MCF 10A (cell line): ENCODE results near the gene SLC6A11. TPM values are rescaled to one million over a fixed set of nuclear protein-coding genes. Genes with fewer than 3 reads are reported as not detected.

Experiments
- BruUV-seq: library from RNA; stranded (reverse); fragments of 400-500 nt; replicated peaks from 2 replicates; lab custom pipeline; 2021; lab: Mats Ljungman, UMichigan
- CTCF ChIA-PET: fragments of 300-600 bp; sonication (Branson Sonifier 250); formaldehyde crosslinking; extraction: SDS; loops from one replicate; lab custom pipeline; 2021; ENCODE audit warnings: antibody characterized with exemption, inconsistent platforms; lab: Yijun Ruan, JAX
- POLR2A ChIA-PET: fragments of 300-600, 350-650 bp; sonication (Branson Sonifier 250); formaldehyde crosslinking; extraction: SDS; loops from one replicate; lab custom pipeline; 2020; ENCODE audit warnings: antibody characterized with exemption, inconsistent platforms; lab: Yijun Ruan, JAX
- DNase-seq: peaks from one replicate; pipeline ENCODE4 v3.0.0-alpha.2; 2018; ENCODE audit not compliant: unreplicated experiment
- H3K27ac Mint-ChIP-seq: one replicate; pipeline ENCODE4 v1.8.0; 2022; ENCODE audit warnings: mild to moderate bottlenecking, low read depth, mixed read lengths; ENCODE audit not compliant: unreplicated experiment
- H3K27me3 Mint-ChIP-seq: one replicate; pipeline ENCODE4 v1.8.0; 2022; ENCODE audit warnings: mixed read lengths; ENCODE audit not compliant: insufficient read depth, unreplicated experiment
- H3K36me3 Mint-ChIP-seq: one replicate; pipeline ENCODE4 v1.8.0; 2022; ENCODE audit warnings: mild to moderate bottlenecking, moderate library complexity, mixed read lengths; ENCODE audit not compliant: insufficient read depth, unreplicated experiment
- H3K4me1 Mint-ChIP-seq: one replicate; pipeline ENCODE4 v1.8.0; 2022; ENCODE audit warnings: mixed read lengths; ENCODE audit not compliant: insufficient read depth, unreplicated experiment
- H3K4me3 Mint-ChIP-seq: one replicate; pipeline ENCODE4 v1.8.0; 2022; ENCODE audit warnings: mild to moderate bottlenecking, moderate library complexity, mixed read lengths; ENCODE audit not compliant: unreplicated experiment
- H3K9me3 Mint-ChIP-seq: one replicate; pipeline ENCODE4 v1.8.0; 2022; ENCODE audit warnings: mixed read lengths; ENCODE audit not compliant: unreplicated experiment
- intact Hi-C: fragments of 100-400 bp; cut with micrococcal nuclease; formaldehyde crosslinking; loops from 2 replicates; pipeline ENCODE4 v1.14.1; 2022
- total RNA-seq: library from RNA; stranded (reverse); gene quantifications from 2 replicates; pipeline ENCODE4 v1.2.3, GENCODE V29; 2022
- TF ChIP-seq, protein P1 (sequence below): fragments of 200-600 bp; IDR thresholded peaks from one replicate; pipeline ENCODE4 v1.8.0; 2022; ENCODE audit warnings: antibody characterized with exemption, mild to moderate bottlenecking; ENCODE audit not compliant: unreplicated experiment

Gene SLC6A11
- total RNA-seq, 1 experiment from 2014 or later, result 1.4 TPM

DNA sequence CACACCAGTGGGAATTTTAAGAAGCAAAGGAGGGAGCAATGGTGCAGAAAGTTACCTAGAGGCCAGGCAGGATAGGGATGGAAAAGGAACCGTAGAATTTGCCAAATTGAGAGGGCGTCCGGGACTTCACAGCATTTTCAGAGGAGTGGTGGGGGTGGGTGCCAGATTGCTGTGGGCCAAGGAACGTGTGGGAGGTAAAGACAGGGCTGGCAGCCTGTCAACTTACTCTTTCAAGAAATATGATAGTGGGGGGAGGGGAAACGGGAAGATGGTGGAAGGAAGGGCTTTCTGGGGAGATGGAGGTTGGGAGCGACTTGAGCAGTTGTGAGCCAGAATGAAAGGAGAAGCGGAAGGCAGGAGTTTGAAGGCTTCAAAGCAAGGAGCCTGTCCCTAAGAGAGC lies 1.4 kb upstream of the SLC6A11 start:
- H3K27ac Mint-ChIP-seq, result no peak overlapping the region
- no peak for DNase-seq
- H3K9me3 Mint-ChIP-seq, result no peaks in the 10 kb centered on the region
- BruUV-seq, result no TSS peak
- ChIA-PET CTCF (no interaction called here), POLR2A (no interaction called here)
- no peak overlapping the region for H3K4me3 Mint-ChIP-seq
- intact Hi-C loops, result no loop called here
- no peaks in the 10 kb centered on the region for H3K36me3 Mint-ChIP-seq
- H3K4me1 Mint-ChIP-seq, result no peaks in the 10 kb centered on the region
- peaks cover 30% of the 10 kb centered on the region for H3K27me3 Mint-ChIP-seq
- TF ChIP-seq, protein P1, sequence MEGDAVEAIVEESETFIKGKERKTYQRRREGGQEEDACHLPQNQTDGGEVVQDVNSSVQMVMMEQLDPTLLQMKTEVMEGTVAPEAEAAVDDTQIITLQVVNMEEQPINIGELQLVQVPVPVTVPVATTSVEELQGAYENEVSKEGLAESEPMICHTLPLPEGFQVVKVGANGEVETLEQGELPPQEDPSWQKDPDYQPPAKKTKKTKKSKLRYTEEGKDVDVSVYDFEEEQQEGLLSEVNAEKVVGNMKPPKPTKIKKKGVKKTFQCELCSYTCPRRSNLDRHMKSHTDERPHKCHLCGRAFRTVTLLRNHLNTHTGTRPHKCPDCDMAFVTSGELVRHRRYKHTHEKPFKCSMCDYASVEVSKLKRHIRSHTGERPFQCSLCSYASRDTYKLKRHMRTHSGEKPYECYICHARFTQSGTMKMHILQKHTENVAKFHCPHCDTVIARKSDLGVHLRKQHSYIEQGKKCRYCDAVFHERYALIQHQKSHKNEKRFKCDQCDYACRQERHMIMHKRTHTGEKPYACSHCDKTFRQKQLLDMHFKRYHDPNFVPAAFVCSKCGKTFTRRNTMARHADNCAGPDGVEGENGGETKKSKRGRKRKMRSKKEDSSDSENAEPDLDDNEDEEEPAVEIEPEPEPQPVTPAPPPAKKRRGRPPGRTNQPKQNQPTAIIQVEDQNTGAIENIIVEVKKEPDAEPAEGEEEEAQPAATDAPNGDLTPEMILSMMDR, result no peak

DNA sequence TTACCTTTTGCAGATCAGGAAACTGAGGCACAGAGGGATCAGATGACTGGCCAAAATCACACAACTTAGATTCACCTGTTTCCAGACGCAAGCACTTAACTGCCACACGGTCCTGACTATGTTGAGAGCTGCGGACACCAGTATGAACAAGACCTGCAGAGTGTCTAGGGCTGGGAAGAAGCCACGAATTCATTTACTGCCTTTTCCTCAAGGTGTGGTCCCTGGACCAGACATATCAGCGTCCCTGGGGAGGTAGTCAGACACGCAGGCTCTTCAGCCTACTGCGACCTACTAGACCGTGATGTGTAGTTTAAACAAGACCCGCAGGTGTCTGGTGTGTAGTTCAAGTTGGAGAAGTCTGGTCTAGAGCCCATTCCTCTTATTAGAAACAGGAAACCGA lies 541 bp upstream of the SLC6A11 start:
- BruUV-seq, result no TSS peak
- peaks cover 26% of the 10 kb centered on the region for H3K27me3 Mint-ChIP-seq
- no peaks in the 10 kb centered on the region for H3K4me1 Mint-ChIP-seq
- no peak overlapping the region for H3K27ac Mint-ChIP-seq
- CTCF ChIA-PET, result no interaction called here
- intact Hi-C loops, result no loop called here
- H3K4me3 Mint-ChIP-seq, result peak overlapping the region; percentile 55
- no peak for DNase-seq
- POLR2A ChIA-PET, result no interaction called here
- no peaks in the 10 kb centered on the region for H3K36me3 Mint-ChIP-seq
- H3K9me3 Mint-ChIP-seq, result no peaks in the 10 kb centered on the region
- TF ChIP-seq, protein P1, result no peak

DNA sequence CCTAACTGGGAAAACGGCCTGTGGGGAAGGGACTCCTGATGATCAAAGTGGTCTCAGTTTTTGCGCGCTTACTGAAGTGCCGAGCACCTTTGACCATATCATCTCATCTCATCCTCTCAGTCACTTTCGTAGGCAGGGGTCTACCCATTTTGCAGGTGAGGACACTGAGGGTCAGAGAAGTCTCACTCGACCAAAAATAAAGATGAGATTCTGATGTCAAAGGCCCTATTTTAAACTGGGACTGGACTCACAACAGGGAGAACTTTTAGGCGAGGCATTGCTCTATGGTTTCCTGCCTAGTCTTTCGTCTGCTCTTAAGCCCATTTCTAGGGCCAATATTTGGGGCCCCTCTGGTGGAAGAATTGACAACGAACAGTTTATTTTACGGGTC lies 830 bp downstream of the SLC6A11 start:
- peaks cover 20% of the 10 kb centered on the region for H3K27me3 Mint-ChIP-seq
- H3K36me3 Mint-ChIP-seq, result no peaks in the 10 kb centered on the region
- TF ChIP-seq, protein P1, result no peak
- no TSS peak for BruUV-seq
- intact Hi-C loops, result no loop called here
- no peaks in the 10 kb centered on the region for H3K4me1 Mint-ChIP-seq
- POLR2A ChIA-PET, result no interaction called here
- DNase-seq, result no peak
- CTCF ChIA-PET, result interaction anchor here (0.9 kb wide), 1 partner anchor 89 kb away, joined by 3 read pairs; no protein-coding TSS in a partner anchor
- no peaks in the 10 kb centered on the region for H3K9me3 Mint-ChIP-seq
- H3K27ac Mint-ChIP-seq, result no peak overlapping the region
- no peak overlapping the region for H3K4me3 Mint-ChIP-seq

DNA sequence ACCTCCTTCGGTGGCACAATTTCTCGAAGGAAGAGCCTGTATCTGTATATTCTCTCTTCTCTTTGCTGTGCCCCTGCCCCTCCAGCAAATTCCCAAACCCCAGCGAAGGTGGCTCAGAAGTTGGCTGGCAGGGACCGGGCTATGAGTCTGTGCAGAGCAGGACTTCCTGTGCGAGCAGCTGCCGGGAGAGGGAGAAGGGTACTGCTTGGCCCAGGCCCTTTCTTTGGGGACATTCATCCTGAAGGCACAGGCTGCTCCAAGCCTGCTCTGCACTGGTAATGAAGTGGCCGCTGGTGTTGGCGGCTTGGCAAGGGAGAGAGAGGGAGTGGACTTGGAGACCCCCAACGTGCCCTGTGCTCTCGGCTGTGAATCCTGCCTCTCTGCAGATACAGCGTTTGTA lies 1.5 kb downstream of the SLC6A11 start:
- no peak for DNase-seq
- Mint-ChIP-seq H3K9me3 (no peaks in the 10 kb centered on the region), H3K4me1 (no peaks in the 10 kb centered on the region), H3K27ac (no peak overlapping the region), H3K27me3 (peaks cover 20% of the 10 kb centered on the region), H3K4me3 (no peak overlapping the region), H3K36me3 (no peaks in the 10 kb centered on the region)
- no TSS peak for BruUV-seq
- ChIA-PET CTCF (interaction anchor here (0.9 kb wide), 1 partner anchor 89 kb away, joined by 3 read pairs; no protein-coding TSS in a partner anchor), POLR2A (no interaction called here)
- intact Hi-C loops, result no loop called here
- TF ChIP-seq, protein P1, result no peak
